Loucy (cell line): ENCODE results near the gene DOCK3.

ENCODE experiments used
- H2AFZ ChIP-seq: fragments of 200-600 bp; sonication (generic); 2 replicates; pipeline ENCODE4 v1.6.0; 2016; ENCODE audit warnings: antibody characterized with exemption, mild to moderate bottlenecking, low read length, moderate library complexity
- H3F3A ChIP-seq: fragments of 200-600 bp; 2 replicates; pipeline ENCODE4 v1.6.0; 2016; ENCODE audit warnings: antibody characterized with exemption, low read depth, mild to moderate bottlenecking
- H3K27me3 ChIP-seq: fragments of 200-600 bp; sonication (generic); 2 replicates; pipeline ENCODE4 v1.6.1; 2014; ENCODE audit warnings: low read length, mild to moderate bottlenecking; ENCODE audit not compliant: insufficient read depth, poor library complexity, severe bottlenecking
- H3K36me3 ChIP-seq: fragments of 200-600 bp; sonication (generic); 2 replicates; pipeline ENCODE4 v1.6.1; 2016; ENCODE audit warnings: low read length; ENCODE audit not compliant: insufficient read depth
- H3K4me1 ChIP-seq: fragments of 200-600 bp; sonication (generic); 2 replicates; pipeline ENCODE4 v1.5.1; 2014; ENCODE audit warnings: low read length, mild to moderate bottlenecking; ENCODE audit not compliant: insufficient read depth, poor library complexity, severe bottlenecking
- H3K4me2 ChIP-seq: fragments of 200-600 bp; sonication (generic); 2 replicates; pipeline ENCODE4 v1.6.0; 2014; ENCODE audit warnings: antibody characterized with exemption, low read length, low read depth, mild to moderate bottlenecking; ENCODE audit not compliant: poor library complexity, severe bottlenecking
- H3K4me3 ChIP-seq: fragments of 200-600 bp; sonication (generic); 2 replicates; pipeline ENCODE4 v1.5.1; 2014; ENCODE audit warnings: low read length, mild to moderate bottlenecking, mixed read lengths; ENCODE audit not compliant: poor library complexity, severe bottlenecking
- H3K79me2 ChIP-seq: fragments of 200-600 bp; sonication (generic); 2 replicates; pipeline ENCODE4 v1.6.1; 2014; ENCODE audit warnings: low read length; ENCODE audit not compliant: insufficient read depth
- H3K9ac ChIP-seq: fragments of 200-600 bp; sonication (generic); 2 replicates; pipeline ENCODE4 v1.6.0; 2014; ENCODE audit warnings: mild to moderate bottlenecking, low read depth, low read length, moderate library complexity; ENCODE audit not compliant: poor library complexity, severe bottlenecking
- H3K9me2 ChIP-seq: fragments of 200-600 bp; sonication (generic); replicated peaks from 2 replicates; pipeline ENCODE4 v1.6.1; 2016; ENCODE audit warnings: low read depth, low read length, mixed read lengths
- H3K9me3 ChIP-seq: fragments of 200-600 bp; sonication (generic); 2 replicates; pipeline ENCODE4 v1.6.1; 2014; ENCODE audit warnings: mild to moderate bottlenecking, antibody characterized with exemption, low read length, low read depth; ENCODE audit not compliant: insufficient read depth
- H4K20me1 ChIP-seq: fragments of 200-600 bp; sonication (generic); 2 replicates; pipeline ENCODE4 v1.6.0; 2014; ENCODE audit warnings: antibody characterized with exemption, low read length, mild to moderate bottlenecking; ENCODE audit not compliant: insufficient read depth, poor library complexity, severe bottlenecking
- CTCF ChIP-seq: fragments of 200-600 bp; sonication (generic); conservative IDR thresholded peaks from 2 replicates; pipeline ENCODE4 v1.5.1; 2014; ENCODE audit warnings: mild to moderate bottlenecking, antibody characterized with exemption, low read length
- EZH2phosphoT487 ChIP-seq: fragments of 200-600 bp; IDR thresholded peaks from 2 replicates; pipeline ENCODE4 v1.6.1; 2018; ENCODE audit warnings: antibody characterized with exemption, mild to moderate bottlenecking, moderate library complexity, borderline replicate concordance

Gene DOCK3

GRCh38 chr3:51358981-51359380, 684.3 kb downstream of the DOCK3 start:
- Histone ChIP-seq H3K9ac (no peak overlapping the region), H3K36me3 (no peaks in the 10 kb centered on the region), H3K9me2 (no peaks in the 10 kb centered on the region), H3K4me3 (no peak overlapping the region), H3K4me2 (no peak overlapping the region), H4K20me1 (no peaks in the 10 kb centered on the region), H3K9me3 (no peaks in the 10 kb centered on the region), H2AFZ (no peak overlapping the region), H3F3A (no peaks in the 10 kb centered on the region), H3K79me2 (no peaks in the 10 kb centered on the region), H3K27me3 (no peaks in the 10 kb centered on the region), H3K4me1 (no peaks in the 10 kb centered on the region)
- no peak for TF ChIP-seq EZH2phosphoT487
- TF ChIP-seq CTCF, result no peak

- no peaks in the 10 kb centered on the region for H3K36me3 ChIP-seq
- H4K20me1 ChIP-seq, result no peaks in the 10 kb centered on the region
- H3K4me3 ChIP-seq, result no peak overlapping the region
- H3K9ac ChIP-seq, result no peak overlapping the region
- no peaks in the 10 kb centered on the region for H3K79me2 ChIP-seq
- TF ChIP-seq CTCF (no peak), EZH2phosphoT487 (no peak)
- H2AFZ ChIP-seq, result no peak overlapping the region
- no peaks in the 10 kb centered on the region for H3K4me1 ChIP-seq
- H3K27me3 ChIP-seq, result no peaks in the 10 kb centered on the region
- no peaks in the 10 kb centered on the region for H3F3A ChIP-seq
- no peaks in the 10 kb centered on the region for H3K9me2 ChIP-seq
- H3K9me3 ChIP-seq, result no peaks in the 10 kb centered on the region
- no peak overlapping the region for H3K4me2 ChIP-seq
These were observed 686.1 kb downstream of the DOCK3 start for GRCh38 chr3:51360806-51361205.

GRCh38 chr3:51361746-51362145, 687.0 kb downstream of the DOCK3 start:
- H3F3A ChIP-seq, result no peaks in the 10 kb centered on the region
- no peak overlapping the region for H2AFZ ChIP-seq
- H3K9me2 ChIP-seq, result no peaks in the 10 kb centered on the region
- no peaks in the 10 kb centered on the region for H3K79me2 ChIP-seq
- H3K27me3 ChIP-seq, result no peaks in the 10 kb centered on the region
- H3K4me3 ChIP-seq, result no peak overlapping the region
- H3K4me2 ChIP-seq, result no peak overlapping the region
- H4K20me1 ChIP-seq, result no peaks in the 10 kb centered on the region
- no peaks in the 10 kb centered on the region for H3K36me3 ChIP-seq
- H3K9me3 ChIP-seq, result no peaks in the 10 kb centered on the region
- H3K9ac ChIP-seq, result no peak overlapping the region
- no peaks in the 10 kb centered on the region for H3K4me1 ChIP-seq
- no peak for TF ChIP-seq CTCF
